ENCODE results near the gene PSAP.

Gene PSAP

GRCh38 chr10:71795248-71795647 is 55.8 kb downstream of the PSAP start:
- DNase-seq (ENCODE audit: low read depth, low spot score): no peak
- no peak overlapping the region for H3K27ac ChIP-seq

DNA sequence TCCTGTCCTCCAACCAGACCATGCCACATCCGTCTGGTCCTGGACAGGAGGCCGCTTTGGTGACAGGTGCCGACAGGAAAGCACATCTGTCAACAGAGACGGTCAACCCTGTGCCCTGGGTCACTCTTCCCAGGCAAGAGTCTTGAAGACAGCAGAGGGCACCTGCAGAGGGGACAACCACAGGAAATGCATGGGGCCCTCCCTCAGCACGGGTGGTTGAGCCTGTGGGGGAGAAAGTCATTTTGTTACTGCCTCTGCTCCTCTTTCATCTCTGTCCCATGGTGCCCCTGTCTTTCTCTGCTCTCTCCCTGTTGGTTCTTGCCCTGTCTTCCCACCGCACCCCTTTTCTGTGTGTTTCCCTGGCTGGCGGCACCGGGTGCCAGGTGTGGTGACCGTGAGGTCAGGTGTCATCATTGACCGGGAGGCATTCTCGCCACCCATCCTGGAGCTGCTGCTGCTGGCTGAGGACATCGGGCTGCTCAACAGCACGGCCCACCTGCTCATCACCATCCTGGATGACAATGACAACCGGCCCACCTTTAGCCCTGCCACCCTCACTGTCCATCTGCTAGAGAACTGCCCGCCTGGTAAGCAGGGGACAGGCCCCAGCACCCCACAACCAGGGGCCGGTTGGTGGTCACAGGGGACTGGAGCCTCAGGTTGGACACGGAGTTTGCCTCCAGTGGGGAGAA is 60.2 kb downstream of the PSAP start:
- H3K27ac ChIP-seq: no peak overlapping the region
- DNase-seq (ENCODE audit: low read depth, low spot score): no peak

DNA sequence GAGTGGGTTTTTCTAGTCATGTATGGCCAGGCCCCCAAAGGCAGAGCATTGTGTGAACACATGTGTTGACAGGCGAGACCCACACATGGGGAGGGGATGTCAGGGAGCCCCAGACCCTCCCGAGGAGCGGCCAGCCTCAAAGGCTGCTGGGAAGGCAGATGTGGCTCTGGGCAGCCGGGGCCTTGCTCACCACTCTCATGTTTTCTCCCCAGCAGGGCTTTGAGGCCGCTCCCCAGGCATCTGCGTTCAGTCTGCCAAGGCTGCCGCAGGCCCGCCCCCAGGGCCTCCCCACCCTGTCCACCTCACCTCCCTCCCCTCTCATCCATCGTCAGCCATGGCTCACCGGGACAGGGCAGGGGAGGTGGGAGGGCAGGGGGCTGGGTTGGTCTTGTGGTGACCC is 61.2 kb downstream of the PSAP start:
- no peak for DNase-seq (ENCODE audit: low read depth, low spot score)
- no peak overlapping the region for H3K27ac ChIP-seq

DNA sequence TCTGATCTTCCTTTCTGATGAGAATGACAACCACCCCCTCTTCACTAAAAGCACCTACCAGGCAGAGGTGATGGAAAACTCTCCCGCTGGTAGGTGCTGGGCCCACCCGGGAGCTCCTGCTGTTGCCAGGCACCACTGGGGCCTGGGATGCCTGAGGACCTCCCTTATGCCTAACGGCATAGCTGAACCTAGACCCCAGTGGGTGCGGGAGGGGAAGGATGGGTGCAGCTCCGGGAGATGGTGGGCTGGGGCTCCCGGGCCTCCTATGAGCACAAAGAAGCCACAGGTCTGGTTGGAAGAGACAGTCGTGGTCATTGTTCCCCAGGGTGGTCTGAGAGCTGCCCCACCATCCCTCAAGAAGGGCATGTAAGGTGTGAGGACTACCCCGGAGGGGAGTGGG is 62.1 kb downstream of the PSAP start:
- DNase-seq (ENCODE audit: low read depth, low spot score): no peak
- no peak overlapping the region for H3K27ac ChIP-seq

GRCh38 chr10:71784679-71785272 is 66.3 kb downstream of the PSAP start:
- DNase-seq (ENCODE audit: low read depth, low spot score): no peak
- H3K27ac ChIP-seq: no peak overlapping the region

GRCh38 chr10:71783917-71784678 is 67.0 kb downstream of the PSAP start:
- no peak for DNase-seq (ENCODE audit: low read depth, low spot score)
- no peak overlapping the region for H3K27ac ChIP-seq

GRCh38 chr10:71782917-71783490 is 68.0 kb downstream of the PSAP start:
- H3K27ac ChIP-seq: no peak overlapping the region
- no peak for DNase-seq (ENCODE audit: low read depth, low spot score)

- no peak overlapping the region for H3K27ac ChIP-seq
These were observed 68.7 kb downstream of the PSAP start for GRCh38 chr10:71782221-71782916.

GRCh38 chr10:71780719-71781118 is 70.3 kb downstream of the PSAP start:
- H3K27ac ChIP-seq: no peak overlapping the region
- DNase-seq (ENCODE audit: low read depth, low spot score): no peak

More at GRCh38 chr10:71782221-71782916, 68.7 kb downstream of the PSAP start:
- no peak for DNase-seq (ENCODE audit: low read depth, low spot score)

DNA sequence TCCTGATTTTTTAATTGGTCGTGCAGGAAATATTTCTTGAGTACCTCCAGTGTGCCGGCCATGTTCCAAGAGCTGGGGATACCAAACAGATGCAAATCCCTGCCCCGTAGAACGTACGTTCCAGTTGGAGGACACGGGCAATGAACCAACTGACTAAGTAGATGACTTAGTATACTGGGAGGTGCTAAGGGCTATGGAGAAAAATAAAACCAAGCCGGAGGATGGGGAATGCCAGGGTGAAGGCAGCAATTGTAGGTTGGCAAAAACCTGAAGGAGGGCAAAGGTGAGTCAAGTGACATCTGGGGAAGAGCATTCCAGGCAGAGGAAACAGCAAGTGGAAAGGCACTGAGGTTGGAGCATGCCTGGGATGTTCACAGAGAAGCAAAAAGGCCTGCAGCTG is 70.9 kb downstream of the PSAP start:
- no peak overlapping the region for H3K27ac ChIP-seq
- DNase-seq (ENCODE audit: low read depth, low spot score): no peak

DNA sequence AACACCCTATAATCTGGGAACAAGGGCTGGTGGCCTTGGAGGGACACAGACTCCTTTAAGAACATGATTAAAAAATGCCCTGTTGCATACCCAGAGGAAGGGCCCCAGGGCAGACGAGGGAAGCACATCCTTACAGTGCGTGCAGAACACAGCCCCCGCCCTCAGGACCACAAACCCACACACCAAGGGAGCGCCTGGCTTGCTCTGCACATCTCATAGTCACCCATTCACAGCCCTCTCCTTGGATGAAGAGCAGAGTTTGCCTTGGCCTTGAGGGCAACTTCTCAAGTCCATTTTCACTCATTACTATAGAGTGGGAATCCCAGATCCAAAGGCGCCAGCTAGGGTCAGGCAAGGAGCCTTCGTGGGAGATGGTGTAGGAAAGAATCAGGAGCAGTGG is 71.4 kb downstream of the PSAP start:
- no peak overlapping the region for H3K27ac ChIP-seq
- DNase-seq (ENCODE audit: low read depth, low spot score): no peak

DNA sequence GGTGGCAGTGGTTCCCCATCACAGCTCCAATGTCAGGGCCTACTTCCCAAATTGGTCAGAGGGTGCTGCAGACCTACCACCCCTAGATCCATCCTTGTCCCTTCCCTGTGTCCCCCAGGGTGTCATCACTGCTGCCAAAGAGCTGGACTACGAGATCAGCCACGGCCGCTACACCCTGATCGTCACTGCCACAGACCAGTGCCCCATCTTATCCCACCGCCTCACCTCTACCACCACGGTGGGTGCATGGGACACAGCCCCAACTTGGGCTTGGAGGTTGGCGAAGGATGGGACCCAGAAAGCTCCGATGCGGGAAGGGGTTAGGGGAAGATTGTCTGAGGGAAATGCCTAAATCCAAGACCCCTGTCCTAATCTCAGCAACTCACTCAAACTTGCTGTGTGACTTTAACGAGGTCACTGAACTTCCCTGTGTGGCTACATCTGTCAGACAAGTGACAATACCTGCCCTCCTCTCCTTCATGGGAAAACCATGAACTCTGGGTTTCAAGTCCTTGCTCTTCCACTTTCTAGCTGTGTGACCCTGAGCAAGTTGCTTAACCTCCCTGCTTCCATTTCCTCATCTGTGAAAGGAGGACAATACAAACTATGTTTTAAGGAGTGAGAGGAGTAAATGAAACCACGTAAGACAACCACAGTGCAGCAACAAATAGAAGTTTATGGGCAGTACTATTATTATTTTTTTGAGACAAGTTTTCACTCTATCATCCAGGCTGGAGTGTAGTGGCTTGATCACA is 72.8 kb downstream of the PSAP start:
- no peak for DNase-seq (ENCODE audit: low read depth, low spot score)
- no peak overlapping the region for H3K27ac ChIP-seq

DNA sequence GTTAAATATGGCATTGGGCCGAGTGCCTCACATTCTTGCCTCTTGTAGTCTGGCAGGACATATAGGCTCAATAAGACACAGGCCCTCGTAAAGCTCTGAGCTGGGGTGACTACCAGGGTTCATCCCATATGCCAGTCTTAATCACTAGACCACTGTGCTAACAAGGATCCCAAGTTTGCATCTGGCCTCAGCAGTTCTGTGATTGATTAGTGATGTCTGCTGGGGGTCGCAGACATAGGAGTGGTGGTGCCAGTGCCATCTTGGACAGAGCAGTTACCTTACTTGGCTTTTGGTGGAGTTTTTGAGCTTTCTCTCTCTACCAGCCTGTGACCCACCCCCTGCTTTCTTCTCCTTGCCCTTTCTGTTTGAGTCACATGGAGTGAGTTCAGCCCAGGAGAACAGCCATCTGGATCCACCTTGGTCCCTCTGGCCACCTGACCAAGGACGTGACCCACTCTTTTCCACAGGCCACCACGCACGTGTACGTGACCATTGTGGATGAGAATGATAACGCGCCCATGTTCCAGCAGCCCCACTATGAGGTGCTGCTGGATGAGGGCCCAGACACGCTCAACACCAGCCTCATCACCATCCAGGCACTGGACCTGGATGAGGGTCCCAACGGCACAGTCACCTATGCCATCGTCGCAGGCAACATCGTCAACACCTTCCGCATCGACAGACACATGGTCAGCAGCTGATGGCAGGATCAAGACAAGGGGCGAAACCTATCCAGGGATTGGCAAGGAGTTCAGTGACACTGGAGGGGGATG is 73.7 kb downstream of the PSAP start:
- no peak overlapping the region for H3K27ac ChIP-seq

DNA sequence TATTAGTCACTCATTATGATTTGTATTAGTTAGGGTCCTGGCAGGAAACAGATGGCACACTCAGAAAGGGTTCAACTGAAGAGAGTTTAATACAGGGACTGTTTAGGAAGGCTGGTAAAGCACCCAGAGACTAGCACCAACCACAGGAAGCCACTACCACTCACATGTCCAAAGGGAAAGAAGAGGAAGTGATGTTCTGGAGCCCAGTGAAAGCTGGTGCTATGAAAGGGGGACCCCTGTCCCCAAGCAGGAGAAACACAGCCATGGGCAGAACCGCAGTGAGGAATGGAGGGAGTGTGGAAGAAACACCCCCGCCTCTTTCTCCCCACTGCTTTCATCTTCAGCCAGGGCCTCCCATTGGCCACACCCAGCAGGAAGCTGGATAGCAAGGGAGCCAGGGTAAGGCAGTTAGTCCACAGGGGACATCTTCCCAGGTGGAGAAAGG is 74.5 kb downstream of the PSAP start:
- DNase-seq (ENCODE audit: low read depth, low spot score): no peak
- H3K27ac ChIP-seq: no peak overlapping the region

More for the DNA sequence above, 73.7 kb downstream of the PSAP start:
- DNase-seq (ENCODE audit: low read depth, low spot score): no peak

DNA sequence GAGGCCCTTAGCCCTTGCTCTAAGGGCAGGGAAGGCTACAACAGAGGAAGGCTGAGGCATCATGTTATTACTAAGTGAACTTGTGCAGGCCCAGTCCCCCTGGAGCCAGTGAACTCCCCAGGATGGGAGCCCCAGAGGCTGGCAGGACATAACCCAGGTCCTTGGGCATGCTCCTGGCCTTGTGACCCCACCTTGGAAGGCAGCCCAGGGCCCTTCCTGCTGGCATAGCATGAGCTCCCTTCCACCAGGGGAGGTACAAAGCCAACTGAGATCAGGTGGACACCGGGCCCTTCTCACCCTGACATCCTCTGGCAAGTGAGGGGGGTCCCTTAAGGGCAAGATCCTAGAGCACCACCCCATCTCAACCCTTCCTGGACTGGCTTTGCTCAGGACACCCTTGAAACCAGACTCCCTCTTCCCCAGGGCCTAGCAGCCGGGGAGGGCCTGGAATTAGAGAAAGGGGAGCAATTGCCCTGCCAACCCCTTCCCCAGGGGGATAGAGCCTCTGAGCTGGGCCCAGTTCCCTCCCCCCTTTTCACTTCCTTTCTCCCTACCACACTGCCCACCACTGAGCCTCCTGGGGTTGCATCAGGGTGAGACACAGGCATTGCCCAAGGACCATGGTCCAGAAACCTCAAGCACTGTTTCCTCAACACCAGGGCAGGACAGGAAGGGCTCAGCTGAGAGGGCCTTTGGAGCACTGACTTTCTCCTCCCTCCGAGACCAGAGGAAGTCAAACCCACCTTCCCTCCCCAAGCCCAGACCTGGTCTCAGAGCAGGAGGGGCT is 75.9 kb downstream of the PSAP start:
- no peak overlapping the region for H3K27ac ChIP-seq

GRCh38 chr10:71773221-71773971 is 77.7 kb downstream of the PSAP start, which contains the start of gene VSIR:
VSIR (minus strand) TSS chr10:71773520; CDS start chr10:71773439, 81 bp downstream.
- peak; percentile 90 for DNase-seq (ENCODE audit: low read depth, low spot score)
- peak within 1 kb of the TSS; percentile 95 for H3K27ac ChIP-seq

More for the DNA sequence above, 75.9 kb downstream of the PSAP start:
- DNase-seq (ENCODE audit: low read depth, low spot score): no peak

DNA sequence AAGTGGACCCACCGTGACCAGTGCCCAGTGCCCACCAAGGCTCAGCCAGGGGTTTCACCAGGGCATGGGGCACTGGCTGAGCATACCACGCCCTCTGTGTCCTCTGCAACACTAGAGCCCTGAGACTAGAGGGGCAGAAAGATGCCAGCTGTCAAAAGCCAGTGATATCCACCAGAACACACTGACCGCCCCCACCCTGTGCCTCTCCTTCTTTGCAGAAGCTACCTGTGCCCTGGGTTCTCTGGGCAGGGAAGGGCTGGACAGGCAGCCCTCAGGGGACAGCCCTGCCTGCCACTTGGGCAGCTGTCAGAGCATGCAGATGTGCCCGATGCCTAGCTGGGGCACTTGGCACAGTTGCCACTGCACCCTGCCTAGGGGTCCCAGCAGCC is 78.2 kb downstream of the PSAP start:
- peak overlapping the region; percentile 95 for H3K27ac ChIP-seq
- no peak for DNase-seq (ENCODE audit: low read depth, low spot score)
